ENCODE results near the gene CCNL1.
"Not testable (repeated sequence)": the region's sequence is repeated elsewhere in the genome, so short reads cannot be mapped to it uniquely, and the experiment has no call there.

CCNL1 gene

DNA sequence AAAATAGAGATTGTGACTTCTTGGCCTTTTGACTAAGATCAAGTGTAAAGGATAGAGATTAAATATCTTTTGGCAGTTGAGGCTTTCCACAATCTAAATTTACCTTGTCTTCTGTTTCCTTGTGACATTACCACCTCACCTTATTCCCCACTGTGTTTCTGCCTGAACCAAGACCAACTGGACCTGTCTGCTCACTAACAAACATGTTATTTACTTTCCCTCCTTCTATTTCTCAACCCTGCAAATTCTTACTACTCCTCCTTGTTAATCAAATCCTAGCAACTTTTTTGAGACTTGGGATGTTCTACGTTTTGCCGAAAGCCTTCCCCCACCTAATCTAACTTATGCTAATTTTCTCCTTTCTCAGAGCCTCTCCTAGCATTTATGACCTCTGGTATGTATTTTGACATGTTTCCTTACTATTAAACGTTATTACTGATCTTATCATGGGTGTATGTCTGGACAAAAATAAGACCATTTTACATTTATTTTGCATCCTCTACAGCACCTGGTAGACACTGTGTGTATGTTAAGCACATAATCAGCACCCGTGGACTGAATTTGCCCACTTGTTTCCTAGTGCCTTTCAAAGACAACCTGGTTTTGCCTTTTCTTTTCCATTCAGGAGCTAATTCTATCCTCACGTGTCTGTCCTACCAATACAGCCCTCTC is 7.6 kb upstream of the CCNL1 start:
- DNase-seq = no peak

DNA sequence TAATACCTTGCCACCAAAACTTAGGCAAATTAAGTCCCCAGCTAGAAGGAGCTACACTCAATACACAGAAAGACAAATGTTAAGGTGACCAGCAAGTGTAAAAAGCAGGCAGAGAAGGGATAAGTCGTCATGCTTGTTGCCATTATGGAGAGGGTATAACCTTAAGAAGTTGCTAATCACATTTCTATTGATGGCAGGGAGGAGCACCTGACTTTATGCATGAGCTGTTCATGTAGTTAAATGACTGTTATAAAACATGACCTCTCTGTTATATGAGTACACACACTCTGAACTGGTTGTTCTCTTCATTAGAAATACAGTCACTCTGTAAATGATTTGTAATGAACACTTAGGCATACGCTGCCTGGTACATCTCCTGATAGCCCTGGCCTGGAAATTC is 6.6 kb upstream of the CCNL1 start:
- DNase-seq = no peak

DNA sequence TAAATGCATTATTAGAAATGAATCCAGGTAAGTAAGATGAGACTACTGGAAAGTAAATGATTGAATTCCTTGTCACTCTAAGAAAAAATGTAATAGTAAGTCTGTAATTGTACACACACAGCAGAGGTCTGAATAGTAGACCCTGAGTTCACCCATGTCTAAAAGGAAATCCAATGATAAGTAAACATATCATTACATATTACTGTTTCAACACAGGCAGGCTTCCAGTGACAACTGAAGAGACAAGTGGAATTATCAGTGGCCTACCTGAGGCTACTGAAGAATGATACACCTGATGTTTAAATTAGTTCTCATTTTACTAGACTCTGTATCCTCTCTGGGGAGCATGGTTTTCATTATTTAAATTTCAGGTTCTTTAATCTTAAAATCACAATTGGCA is 6.2 kb upstream of the CCNL1 start:
- no peak for DNase-seq

DNA sequence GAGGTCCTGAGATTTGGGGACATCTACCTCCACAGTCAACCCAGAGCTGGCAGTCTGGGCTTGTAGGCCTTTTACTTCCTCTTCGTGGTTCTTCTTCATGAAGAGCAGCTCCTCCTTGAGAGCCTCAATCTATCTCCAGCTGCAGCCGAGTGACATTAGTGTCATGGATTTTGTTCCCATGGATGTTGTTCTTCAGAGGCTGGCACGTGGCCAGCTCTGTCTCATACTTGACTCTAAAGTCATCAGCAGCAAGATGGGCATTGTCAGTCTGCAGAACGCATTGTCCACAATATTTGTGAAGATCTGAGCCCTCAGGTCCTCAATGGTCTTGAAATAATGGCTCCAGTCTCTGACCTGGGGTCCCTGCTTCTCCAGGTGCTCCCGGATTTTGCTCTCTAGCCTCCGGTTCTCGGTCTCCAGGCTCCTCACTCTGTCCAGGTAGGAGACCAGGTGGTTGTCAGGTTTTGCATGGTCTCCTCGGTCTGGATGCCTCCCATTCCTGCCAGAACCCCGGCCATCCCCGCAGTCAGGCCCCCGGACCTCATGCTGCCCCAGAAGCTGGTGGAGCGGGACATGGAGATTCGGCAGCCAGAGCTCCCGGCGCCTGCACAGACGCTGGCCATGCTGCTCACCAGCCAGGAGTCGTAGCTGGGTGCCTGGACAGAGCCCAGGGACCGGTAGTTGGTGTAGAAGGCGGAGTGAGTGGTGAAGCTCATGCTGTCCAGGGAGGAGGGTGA is 3.4 kb upstream of the CCNL1 start:
- DNase-seq = no peak

DNA sequence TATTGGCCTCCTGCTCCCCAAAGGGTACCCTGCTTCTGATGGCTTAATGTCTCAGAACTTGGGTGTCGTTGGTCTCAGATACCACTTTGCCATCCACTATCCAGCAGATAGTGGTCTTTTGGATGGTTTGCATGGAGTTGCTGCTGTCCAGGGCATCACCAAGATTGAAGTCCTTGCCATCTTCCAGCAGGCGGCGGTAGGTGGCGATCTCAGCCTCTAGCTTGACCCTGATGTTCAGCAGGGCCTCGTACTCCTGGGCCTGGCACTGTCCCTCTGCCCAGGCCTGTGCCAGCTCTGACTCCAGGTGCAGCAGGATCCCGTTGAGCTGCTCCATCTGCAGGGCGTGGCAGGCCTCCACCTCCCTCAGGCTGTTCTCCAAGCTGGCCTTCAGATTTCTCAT is 2.7 kb upstream of the CCNL1 start:
- not testable (repeated sequence) for DNase-seq

DNA sequence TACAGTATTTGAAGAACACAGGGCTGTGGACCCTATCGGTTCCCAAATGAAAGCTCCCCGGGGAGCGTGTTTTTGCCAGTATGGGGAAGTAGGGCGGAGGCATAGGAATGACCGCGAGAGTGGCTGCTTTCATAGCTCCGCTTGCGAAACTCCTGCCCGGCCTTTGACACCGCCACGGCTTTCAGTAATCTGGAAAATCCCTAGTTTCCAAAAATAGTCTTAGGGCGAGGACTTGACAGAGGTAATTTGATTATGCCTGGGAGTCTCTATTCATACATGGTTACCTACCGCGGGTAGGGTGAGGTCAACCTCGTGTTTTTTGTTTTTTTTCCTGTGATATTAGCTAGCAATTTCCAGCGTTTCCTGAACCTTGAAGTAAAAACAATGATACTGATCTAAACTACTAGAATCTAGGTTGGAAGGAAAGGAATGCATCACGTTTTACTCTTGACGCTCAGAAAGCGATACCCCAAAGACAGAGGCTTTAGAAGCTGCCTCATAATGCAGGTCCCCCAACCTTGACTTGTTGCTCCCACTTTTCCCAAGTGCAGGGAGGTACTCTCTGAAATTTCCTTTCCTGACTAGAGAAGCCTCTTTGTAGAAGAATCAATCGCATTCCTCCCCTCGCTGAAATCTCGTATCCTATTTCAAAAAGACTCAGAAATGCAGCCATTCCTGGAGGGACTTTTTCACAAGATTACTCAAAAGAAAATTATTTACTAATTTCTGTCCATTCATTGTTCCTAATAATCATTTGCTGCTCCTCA is 894 bp upstream of the CCNL1 start:
- DNase-seq = peak; percentile 85

DNA sequence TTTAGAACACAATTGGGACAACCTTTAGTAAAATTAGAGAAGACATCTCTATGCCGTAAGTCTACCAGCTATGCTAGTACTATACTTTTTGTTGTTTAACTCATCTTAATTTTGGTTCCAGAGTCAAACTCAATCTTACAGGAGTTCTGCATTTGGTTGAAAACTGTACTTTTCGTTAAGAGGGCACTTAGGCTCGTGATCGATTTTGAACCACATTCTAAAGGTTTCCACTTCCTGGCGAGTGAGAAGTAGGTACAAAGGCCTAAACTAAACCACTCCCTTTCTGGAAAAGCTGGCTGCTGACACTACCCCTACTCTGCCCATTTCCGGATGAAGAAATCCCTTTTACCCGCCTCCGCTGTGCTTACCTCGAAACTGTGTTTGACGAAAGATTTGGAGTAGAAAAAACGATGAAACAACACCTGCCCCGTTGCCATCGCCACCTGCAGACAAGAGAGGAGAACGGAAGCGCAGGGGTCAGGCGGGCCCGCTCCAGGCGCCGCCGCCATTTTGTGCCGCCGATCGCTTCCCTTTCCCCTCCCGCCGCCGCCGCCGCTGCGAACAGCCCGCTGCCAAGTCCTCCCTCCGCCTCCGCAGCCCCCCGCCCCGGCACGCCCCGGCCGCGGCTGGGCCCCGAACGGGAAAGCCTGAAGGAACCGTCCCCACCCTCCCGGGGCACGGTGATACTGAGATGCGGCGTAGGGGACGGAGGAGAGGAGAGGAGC is 748 bp downstream of the CCNL1 start:
- peak; percentile 85 for DNase-seq

DNA sequence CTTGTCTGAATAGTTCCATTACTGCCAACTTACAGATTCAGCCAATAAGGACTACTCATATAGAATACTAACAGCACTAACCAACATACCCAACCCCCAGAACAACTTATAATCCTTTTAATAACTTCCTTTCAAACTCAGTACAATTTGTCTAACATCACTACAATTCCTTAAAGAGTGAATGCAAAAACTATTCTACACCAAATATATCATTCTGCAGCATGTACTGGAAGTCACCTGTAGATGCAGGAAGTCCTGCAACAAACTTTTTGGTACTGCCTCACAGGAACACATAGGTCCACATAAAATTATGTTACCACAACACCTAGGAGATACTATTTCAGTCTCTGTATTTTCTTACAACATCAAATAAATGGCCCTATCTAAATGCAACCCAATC is 2.1 kb downstream of the CCNL1 start:
- no peak for DNase-seq

DNA sequence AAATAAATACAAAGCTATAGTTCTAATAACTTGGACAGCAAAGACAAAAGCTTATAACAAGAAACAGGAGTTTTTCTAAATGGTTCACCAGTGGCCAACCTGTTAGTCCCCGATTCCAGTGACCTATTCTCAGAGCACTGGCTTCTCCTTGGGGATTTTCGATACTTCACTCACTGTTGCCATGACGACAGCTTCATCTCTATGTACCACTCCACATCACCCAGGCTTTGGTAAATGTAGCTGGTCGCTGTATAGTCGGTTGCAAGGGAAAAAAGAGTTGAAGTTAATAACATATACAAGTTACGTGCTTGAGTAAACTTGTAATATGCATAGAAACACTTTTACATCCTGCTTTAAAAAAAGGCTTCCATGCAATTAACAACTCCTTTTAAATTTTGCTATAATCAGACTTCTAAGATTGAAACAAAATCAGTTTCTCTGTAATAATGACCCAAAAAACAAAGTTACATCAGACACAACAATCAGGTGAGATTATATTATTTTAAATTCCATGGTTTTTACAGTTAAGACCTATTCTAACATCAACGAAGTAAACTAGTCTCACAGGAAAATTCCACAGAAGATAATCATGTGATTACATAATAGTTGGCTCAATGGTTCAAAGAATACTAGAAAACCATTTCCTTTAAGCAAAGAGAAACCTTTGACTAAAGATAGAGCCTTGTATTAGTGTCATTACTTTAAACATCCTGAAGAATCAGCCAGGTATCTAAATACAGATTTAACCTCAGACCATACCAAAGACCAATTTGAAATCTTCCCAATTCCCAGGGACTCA is 2.9 kb downstream of the CCNL1 start:
- no peak for DNase-seq

DNA sequence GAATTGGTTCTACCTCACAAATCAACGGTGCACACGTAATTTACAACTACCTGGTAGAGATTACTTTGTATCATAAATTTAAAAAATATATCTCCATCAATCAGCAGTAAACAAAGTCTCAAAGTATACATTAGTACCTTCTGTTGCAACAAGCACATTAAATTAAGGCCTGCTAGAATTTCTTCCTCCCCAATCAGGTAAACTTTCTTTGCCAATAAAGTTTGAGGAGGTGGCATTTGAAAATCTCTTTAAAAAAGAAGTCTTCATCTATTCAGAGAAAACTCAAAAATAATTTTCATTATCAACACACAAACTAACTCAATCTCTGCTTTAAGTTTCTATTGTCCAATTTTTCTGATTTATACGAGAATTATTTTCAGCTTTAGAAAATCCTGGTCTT is 4.4 kb downstream of the CCNL1 start:
- DNase-seq = no peak

DNA sequence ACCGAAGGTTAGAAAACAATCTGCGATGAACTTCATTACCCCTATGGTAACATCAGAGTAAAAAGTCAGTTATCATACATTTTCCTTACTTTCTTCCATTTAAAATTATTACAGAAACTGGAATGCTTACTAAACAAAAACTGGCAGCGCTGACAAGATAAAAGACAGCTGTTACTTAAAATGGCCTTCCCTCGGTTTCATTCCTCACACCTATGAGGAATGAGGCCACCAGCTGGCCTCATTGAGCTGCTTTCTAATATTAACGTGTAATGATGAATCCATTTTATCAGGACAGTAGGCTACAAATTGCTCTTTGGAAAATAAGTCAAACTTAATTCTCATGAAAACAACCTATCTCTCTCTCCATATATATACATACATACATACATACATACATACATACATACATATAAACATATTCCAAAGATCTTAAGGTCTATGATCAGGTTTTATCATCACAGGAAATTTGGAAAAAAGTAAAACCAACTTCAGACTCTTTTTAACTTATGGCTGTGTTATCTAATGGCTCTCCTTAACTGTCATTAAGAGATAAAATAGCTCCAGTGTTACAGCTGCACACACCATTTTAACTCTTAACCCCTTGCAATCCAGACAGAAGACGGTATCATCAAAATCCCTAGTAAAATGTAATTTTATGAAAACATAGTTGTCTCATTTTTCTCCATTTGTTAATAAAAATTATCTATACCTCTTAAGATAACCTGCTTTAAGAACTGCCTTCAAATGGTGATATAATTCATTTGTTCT is 5.2 kb downstream of the CCNL1 start:
- DNase-seq = no peak

DNA sequence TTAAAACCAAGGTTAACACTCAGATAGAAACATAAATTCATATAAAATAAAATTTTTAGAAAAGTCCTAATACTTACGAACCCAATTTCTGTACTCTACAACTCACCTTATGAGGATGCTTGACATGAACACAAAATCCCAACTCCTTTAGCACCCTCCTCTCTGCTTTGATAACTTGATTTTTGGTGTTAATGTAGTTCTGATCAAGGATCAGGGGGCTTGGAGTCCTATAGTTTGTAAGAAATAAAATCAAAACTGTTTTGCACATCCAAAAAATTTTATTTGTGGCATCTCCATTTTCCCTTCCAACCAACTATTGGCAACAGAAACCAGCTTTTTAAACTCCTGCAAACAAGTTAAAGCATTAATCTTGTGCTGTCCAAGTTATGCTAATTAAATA is 7.0 kb downstream of the CCNL1 start:
- no peak for DNase-seq

DNA sequence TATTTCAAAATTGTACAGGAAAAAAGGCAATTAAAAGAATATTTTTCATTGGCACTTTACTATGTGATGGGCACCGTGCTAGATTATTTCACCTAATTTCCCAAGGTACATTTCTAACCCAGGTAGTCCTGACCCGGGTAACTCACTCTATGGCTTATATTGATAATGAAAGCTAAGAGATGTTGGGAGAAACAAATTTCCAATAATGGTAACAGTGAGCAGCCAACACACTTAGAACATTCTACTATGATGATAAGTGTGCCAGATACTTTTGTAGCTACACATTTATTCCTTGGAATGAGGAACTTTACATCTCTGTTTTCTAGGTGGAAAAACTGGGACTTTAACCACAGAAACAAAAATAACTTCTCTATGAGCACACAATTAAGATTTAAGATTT is 7.5 kb downstream of the CCNL1 start:
- no peak for DNase-seq

DNA sequence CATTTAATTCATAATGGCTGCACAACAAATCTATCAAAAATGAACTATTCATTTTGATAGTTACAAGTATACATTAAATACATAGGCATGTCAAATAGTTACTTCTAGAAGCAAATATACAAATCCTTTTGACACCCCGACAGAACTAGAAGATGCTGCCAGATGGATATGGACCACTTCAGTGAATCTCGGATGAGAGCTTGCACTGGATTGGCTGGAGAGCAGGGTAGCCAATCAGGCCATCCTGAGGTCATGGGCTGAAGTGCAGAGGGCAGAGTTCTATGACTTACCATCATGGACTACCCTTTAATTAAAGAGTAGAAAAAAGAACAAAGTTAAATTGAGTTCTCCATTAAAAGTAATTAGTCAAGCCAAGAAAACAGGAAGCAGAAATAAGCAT is 8.3 kb downstream of the CCNL1 start:
- DNase-seq = no peak

DNA sequence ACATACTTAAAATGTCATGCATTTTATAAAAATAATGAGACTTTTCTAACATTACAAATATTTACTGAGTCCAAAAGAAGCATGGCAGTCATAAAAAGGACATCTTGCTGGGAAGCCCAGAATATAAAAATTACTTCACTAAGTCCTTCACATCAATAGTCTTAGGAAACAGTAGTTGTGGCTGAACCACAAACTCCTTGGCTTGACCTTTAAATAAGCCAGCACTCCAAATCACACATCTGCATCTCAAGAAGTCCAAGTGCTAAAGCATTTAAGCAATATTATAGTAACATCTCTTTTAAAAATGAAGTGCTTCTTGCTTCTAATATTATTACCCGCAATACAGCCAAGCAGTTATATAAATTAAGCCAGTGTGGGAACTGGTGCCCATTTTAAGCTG is 8.8 kb downstream of the CCNL1 start:
- DNase-seq = no peak

DNA sequence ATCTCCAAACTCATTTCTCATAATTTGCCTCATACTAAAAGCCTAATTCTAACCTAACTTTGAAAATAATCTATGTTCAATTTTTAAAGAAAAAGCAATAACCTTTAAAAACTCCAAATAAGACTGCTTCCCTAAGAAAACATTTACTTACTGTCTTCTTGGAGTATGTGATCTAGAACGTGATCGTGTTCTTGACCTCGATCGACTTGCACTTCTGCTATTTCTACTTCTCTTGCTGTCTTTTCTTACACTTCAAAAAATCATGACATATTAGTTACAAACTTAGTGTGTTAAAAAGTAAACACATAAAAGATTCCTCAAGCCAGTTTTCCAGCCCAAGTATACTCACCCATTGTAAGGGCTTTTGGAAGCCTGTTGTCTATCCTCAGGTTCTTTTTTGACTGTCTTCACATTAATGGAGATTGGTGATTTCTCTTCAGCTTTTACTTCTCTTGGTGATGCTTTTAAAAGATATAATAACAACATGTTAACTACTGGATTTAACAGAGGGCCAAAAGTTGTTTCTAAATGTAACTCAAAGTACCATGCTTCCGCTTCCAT is 10.7 kb downstream of the CCNL1 start:
- DNase-seq = no peak

DNA sequence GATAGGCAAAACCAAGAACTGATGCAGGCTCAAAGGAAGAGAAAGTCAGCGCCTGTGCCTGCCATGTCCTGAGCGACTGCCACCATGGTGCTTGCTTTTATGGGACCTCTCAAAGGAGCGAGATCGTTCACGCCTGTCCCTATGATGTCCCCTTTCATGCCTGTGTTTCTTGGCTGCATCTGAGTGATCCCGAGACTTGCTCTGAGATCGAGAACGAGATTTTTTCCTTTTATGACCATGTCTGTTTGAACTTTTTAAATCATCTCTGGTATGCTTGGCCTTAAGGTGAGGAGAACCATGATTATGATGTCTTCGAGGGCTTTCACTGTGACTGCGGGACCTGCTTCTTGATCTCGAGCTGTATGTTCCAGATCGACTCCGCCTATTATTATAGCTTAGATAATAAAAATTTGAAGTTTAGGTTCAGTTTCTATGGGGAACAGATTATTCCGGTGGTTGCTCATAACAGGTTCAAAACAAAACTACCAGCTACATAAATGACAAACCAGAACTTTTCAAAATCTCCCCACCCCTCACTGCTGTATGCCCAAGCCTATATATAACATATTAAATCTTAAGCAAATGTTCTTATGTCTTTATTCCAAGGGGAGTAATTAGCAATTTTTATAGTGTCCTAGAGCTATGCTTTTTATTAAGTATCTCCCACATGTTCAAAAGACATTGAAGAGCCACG is 11.6 kb downstream of the CCNL1 start:
- no peak for DNase-seq

DNA sequence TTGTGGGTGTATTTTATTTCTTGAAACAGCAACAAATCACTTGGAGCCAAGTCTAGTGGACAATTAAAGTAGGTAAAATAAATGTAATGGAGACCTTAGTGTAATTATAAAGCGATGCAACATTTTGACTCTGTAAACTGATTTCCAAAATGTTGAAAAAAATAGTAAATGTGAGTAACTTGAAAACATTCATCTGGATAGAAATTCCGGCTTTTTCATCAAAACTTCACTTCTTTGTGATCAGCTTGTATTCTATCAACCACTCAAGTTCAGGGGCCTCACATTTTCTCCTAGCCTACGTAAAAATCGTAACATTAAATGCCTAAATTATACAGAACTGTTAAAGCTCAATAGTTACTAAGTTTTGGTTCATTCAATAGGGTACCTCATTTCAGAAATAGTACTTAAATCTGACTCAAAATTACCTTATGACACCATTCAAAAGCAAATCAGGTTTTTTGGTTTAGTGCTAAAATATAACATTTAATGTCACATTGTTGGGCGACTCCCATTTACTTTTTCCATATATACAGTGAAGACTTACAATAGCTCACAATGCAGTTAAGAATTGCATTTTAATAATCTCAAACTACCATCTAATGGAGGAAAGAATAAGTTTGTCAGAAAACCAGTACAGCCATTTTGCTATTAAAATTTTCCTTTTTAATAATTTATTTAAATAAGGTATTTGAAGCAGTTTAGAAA is 12.7 kb downstream of the CCNL1 start:
- no peak for DNase-seq

DNA sequence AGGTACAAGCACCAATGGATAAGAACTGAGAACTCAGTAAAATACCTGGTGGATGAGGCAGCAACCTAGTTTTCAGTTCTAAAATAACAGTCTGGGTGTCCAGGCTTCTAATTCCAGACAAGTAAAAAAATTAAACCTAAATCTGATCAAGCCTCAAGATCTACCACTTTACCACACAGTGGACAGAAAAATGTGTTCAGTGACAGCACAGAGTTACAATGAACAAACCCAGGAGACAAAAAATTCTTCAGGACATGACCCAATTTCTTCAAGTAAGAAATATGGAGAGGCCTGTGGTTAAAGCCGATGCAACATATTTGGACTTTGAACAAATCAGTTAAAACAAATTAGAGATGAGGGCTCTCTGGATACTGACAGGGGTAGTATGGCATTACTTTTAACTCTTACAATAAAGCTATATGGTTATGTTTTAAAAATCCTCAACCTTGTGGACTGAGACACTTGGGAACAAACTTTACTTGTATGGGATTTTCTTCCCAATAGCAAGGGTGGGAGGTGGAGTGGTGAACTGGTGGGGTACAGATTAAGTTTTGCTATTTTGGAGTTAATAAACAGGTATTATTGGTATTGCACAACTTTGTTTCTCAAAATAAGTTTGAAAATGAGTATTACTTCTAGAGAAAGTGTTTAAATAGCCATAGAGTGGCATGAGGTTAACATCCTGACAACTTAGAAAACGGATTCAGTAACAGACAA is 14.2 kb downstream of the CCNL1 start:
- DNase-seq = no peak
